Measurements from ENCODE around the gene PRDX5.

Gene PRDX5

DNA sequence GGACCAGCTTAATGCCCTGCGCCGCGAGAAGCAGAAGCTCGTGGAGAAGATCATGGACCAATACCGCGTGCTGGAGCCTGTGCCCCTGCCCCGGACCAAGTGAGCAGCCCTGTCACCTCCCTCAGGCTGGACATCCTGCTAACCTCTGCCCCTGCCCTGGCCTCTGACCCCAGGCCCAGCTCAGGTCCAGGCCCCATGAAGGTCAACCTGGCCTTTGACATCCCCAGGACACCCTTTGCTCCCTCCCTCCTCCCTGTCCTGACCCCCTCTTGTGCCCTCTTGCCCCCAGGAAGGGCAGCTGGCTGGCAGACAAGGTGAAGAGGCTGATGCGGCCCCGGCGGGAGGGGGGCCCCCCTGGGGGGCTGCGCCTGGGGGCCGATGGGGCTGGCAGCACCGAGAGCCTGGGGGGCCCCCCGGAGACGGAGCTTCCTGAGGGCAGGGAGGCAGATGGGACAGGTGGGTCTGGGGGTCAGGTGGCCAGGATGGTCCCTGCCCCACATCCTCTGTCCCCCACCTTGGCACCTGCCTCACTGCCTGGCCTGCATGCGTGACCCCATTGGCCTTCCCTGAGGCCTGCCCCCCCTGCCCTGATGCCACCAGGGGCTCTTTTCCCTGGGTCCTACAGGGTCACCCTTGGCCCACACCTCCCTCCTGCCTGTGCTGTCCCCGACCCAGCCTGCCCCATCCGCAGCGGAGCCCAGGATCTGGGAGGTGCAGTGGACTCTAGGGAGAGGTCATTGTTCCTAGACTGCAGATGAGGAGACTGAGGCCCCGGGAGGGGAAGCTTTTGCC, 36.0 kb downstream of the PRDX5 start:
- DNase-seq (ENCODE audit: extremely low read depth, low read depth) = no peak
- no peak for TF ChIP-seq CTCF (IDR thresholded peaks at IDR 0.05; ENCODE audit: low read depth, low read length)

DNA sequence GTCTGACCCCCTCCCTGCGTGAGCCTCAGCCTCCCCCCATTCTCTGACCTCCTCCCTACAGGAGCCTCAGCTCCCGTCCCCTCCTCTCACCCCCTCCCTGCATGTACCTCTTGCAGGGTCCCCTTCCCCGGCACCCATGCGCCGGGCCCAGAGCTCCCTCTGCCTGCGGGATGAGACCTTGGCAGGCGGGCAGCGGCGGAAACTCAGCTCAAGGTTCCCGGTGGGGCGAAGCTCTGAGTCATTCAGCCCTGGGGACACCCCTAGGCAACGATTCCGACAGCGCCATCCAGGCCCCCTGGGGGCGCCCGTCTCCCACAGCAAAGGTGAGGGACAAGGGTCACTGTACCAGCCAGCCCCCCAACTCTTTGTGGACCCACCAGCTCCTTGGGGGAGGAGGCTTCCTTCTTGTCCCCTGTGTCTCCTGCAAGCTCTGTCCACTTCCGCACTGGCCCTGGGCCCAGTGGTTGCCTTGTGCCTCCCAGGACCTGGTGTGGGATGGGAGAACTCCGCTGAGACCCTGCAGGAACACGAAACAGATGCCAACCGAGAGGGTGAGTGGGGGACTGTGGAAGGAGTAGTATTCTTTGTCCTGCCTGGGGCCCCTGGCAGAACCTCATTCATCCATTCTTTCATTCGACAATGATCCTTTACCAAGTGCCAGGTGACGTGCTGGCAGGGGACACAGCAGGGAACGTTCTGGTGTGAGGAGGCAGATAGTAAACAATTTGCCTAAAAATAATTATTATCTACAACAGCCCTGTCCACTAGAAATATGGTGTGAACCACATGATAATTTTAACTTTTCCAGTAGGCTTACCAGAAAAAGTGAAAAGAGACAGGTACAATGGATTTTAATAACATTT, 37.4 kb downstream of the PRDX5 start:
- peak; percentile 84 for TF ChIP-seq CTCF (IDR thresholded peaks at IDR 0.05; ENCODE audit: low read depth, low read length)
- peak; percentile 38 for DNase-seq (ENCODE audit: extremely low read depth, low read depth)

GRCh38 chr11:64356498-64357411, 38.8 kb downstream of the PRDX5 start:
- DNase-seq (ENCODE audit: extremely low read depth, low read depth) = no peak
- TF ChIP-seq CTCF (IDR thresholded peaks at IDR 0.05; ENCODE audit: low read depth, low read length) = peak; percentile 35

GRCh38 chr11:64357446-64357845, 39.5 kb downstream of the PRDX5 start:
- no peak for TF ChIP-seq CTCF (IDR thresholded peaks at IDR 0.05; ENCODE audit: low read depth, low read length)
- no peak for DNase-seq (ENCODE audit: extremely low read depth, low read depth)

GRCh38 chr11:64357904-64358535, 40.1 kb downstream of the PRDX5 start:
- DNase-seq (ENCODE audit: extremely low read depth, low read depth) = no peak
- no peak for TF ChIP-seq CTCF (IDR thresholded peaks at IDR 0.05; ENCODE audit: low read depth, low read length)

GRCh38 chr11:64358536-64358906, 40.6 kb downstream of the PRDX5 start:
- no peak for DNase-seq (ENCODE audit: extremely low read depth, low read depth)
- TF ChIP-seq CTCF (IDR thresholded peaks at IDR 0.05; ENCODE audit: low read depth, low read length) = no peak

All from AG09319 (cell line).